Right lobe of liver (tissue), 6 donors: ENCODE data around the gene CABP7. TPM values are rescaled to one million over a fixed set of nuclear protein-coding genes. Genes with fewer than 3 reads are reported as not detected.

Source experiments
- ATAC-seq, 4 donors: fragments of 200-7000 bp; cut with Tn5 transposase; one replicate each; pipeline ENCODE4 v1.9.1; 2020; ENCODE audit warnings: mild to moderate bottlenecking in 4 of 4, moderate library complexity in 4 of 4
- DNase-seq, 3 donors: peaks; one replicate each; pipeline ENCODE4 v3.0.0-alpha.2; 2020
- H3K27ac ChIP-seq, 3 donors: fragments of 200-600 bp; one replicate each; pipeline ENCODE4 v1.8.0; 2022
- H3K27me3 ChIP-seq, 2 donors: fragments of 200-600 bp; one replicate each; pipeline ENCODE4 v1.8.0; 2022
- H3K36me3 ChIP-seq, 4 donors: fragments of 200-600 bp; sonication (generic) in 1 of 4; one replicate each; pipeline versions ENCODE4 v1.5.1 to v1.8.0; 2017 to 2022; ENCODE audit warnings: control low read depth in 1 of 4
- H3K4me1 ChIP-seq, 4 donors: fragments of 200-600 bp; sonication (generic) in 1 of 4; one replicate each; pipeline versions ENCODE4 v1.5.1 to v1.8.0; 2017 to 2022; ENCODE audit warnings: control low read depth in 1 of 4
- H3K4me3 ChIP-seq, 3 donors: fragments of 200-600 bp; one replicate each; pipeline ENCODE4 v1.8.0; 2022
- H3K9me3 ChIP-seq, 4 donors: fragments of 200-600 bp; sonication (generic) in 1 of 4; one replicate each; pipeline versions ENCODE4 v1.5.1 to v1.8.0; 2017 to 2022; ENCODE audit warnings: control low read depth in 1 of 4
- POLR2A ChIP-seq: fragments of 450-650 bp; IDR thresholded peaks from one replicate; pipeline ENCODE4 v1.6.1; 2017; ENCODE audit warnings: antibody characterized with exemption, mild to moderate bottlenecking
- WGBS: methylation state at CpG from one replicate; pipeline ENCODE4 v1.1.6; 2018; ENCODE audit warnings: low coverage, low lambda C conversion rate; ENCODE audit not compliant: insufficient coverage; ENCODE audit errors: missing lambda C conversion rate; 5-methylcytosine and 5-hydroxymethylcytosine counted together
- intact Hi-C, 2 donors: fragments of 100-400 bp; cut with DNase I; formaldehyde crosslinking; loops; one replicate each; pipeline versions ENCODE4 v1.11.2 to v1.14.1; 2022
- total RNA-seq, 6 experiments: library from RNA; depleted of rRNA in 2 of 6; stranded (reverse); fragments of >200 nt in 2 of 6; fragmentation: NEBNext Ultra II Directional in 3 of 6; extraction: Animal tissue kit (Norgen Biotek cat#: 25700) in 3 of 6; gene quantifications; one replicate each; pipeline versions ENCODE4 v1.1.0 to v1.2.4, GENCODE V29; 2016 to 2023
- TF ChIP-seq, protein P1 (sequence below), 4 donors: fragments of 200-600 bp in 3 of 4; fragments of 450-650 bp in 1 of 4; IDR thresholded peaks; one replicate each; pipeline versions ENCODE4 v1.5.1 to v1.8.0; 2016 to 2022; ENCODE audit warnings: antibody characterized with exemption in 4 of 4, mild to moderate bottlenecking in 2 of 4
- donor health status: DM: no; HTN: yes; CAD: no.
- donor health status: DM: no; HTN: no; CAD: no.
- donor health status: DM: no; HTN: no; CAD: no.
- donor health status: DM: no; HTN: yes; CAD: no.
- donor health status: DM: no; HTN: yes; CAD: no.

Gene CABP7
- total RNA-seq, 6 experiments from 2014 or later, result not detected

- intact Hi-C loops, result no loop called here
- 60% methylated on average over 9 of the region's 19 CpGs for WGBS
- Histone ChIP-seq H3K4me3 (no peak overlapping the region), H3K9me3 (no peaks in the 10 kb centered on the region), H3K27me3 (no peaks in the 10 kb centered on the region), H3K36me3 (no peaks in the 10 kb centered on the region), H3K4me1 (no peaks in the 10 kb centered on the region), H3K27ac (no peak overlapping the region)
- TF ChIP-seq POLR2A, result no peak
- TF ChIP-seq, protein P1, sequence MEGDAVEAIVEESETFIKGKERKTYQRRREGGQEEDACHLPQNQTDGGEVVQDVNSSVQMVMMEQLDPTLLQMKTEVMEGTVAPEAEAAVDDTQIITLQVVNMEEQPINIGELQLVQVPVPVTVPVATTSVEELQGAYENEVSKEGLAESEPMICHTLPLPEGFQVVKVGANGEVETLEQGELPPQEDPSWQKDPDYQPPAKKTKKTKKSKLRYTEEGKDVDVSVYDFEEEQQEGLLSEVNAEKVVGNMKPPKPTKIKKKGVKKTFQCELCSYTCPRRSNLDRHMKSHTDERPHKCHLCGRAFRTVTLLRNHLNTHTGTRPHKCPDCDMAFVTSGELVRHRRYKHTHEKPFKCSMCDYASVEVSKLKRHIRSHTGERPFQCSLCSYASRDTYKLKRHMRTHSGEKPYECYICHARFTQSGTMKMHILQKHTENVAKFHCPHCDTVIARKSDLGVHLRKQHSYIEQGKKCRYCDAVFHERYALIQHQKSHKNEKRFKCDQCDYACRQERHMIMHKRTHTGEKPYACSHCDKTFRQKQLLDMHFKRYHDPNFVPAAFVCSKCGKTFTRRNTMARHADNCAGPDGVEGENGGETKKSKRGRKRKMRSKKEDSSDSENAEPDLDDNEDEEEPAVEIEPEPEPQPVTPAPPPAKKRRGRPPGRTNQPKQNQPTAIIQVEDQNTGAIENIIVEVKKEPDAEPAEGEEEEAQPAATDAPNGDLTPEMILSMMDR (IDR thresholded peaks at IDR 0.05), result no peak
- DNase-seq (no peak), ATAC-seq (no peak)
Observed at GRCh38 chr22:29700206-29700899, 19.4 kb upstream of the CABP7 start.

GRCh38 chr22:29700900-29701154 lies 19.0 kb upstream of the CABP7 start:
- Histone ChIP-seq H3K27me3 (no peaks in the 10 kb centered on the region), H3K36me3 (no peaks in the 10 kb centered on the region), H3K9me3 (no peaks in the 10 kb centered on the region), H3K4me3 (no peak overlapping the region), H3K4me1 (no peaks in the 10 kb centered on the region), H3K27ac (no peak overlapping the region)
- ATAC-seq, result no peak
- no peak for TF ChIP-seq POLR2A
- whole genome bisulfite sequencing, result 46% methylated on average over 9 of the region's 9 CpGs
- no peak for DNase-seq
- intact Hi-C loops, result no loop called here

GRCh38 chr22:29701155-29701999 lies 18.4 kb upstream of the CABP7 start:
- intact Hi-C loops, result no loop called here
- no peak overlapping the region for H3K4me3 ChIP-seq
- no peaks in the 10 kb centered on the region for H3K9me3 ChIP-seq
- TF ChIP-seq, protein P1 (IDR thresholded peaks at IDR 0.05), result peak in 1 of 4 donors; percentile 8
- no peak for TF ChIP-seq POLR2A
- H3K27ac ChIP-seq, result no peak overlapping the region
- no peaks in the 10 kb centered on the region for H3K27me3 ChIP-seq
- no peaks in the 10 kb centered on the region for H3K36me3 ChIP-seq
- DNase-seq, result no peak
- WGBS, result 16% methylated on average over 11 of the region's 14 CpGs
- peak; percentile 32 to 54 (median 46) for ATAC-seq
- no peaks in the 10 kb centered on the region for H3K4me1 ChIP-seq

DNA sequence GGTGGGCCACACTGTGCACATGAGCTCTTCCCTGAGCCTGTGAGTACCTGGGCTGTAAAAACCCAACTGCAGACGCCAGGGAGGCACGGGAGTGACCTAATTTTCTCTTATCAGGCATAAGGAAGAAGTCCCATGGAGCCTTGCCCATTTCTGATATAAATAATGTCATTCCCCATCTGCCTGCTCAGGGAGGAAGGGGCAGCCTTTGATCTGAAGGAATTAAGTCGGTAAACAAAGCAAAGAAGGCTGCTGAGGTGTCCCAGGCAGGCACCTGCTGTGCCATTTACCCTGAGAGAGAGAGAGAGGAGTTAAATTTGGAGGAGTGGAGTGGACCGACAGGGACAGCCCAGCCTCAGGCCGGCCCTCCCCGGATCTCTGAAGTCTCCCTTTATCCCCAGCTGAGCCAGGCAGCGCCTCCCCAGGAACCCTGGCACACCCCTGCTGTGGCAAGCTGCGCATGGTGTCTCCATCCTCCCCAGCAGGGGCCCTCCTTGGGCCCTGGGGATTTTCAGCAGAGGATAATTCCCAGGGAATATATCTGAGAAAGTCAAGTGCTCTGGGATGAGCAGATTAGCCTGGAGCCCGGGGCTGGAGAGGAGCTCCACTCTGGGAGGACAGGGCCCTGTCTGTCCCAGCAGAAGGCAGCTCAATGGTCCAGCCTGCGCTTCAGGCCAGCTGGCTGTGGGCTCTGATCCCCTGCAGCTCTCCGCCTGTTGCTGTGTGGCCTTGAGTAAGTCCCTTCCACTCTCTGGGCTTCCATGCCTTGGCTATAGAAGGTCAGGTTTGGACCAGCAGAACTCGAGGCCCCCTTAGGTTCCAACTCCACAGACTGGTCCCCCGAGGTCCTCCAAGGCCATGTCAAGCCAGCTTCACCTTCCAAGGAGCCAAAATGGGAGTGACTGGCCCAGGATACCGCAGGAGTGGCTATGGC lies 17.5 kb upstream of the CABP7 start:
- ATAC-seq, result peak in 1 of 4 donors; percentile 18
- intact Hi-C loops, result no loop called here
- no peaks in the 10 kb centered on the region for H3K36me3 ChIP-seq
- H3K4me3 ChIP-seq, result no peak overlapping the region
- TF ChIP-seq POLR2A, result no peak
- TF ChIP-seq, protein P1 (IDR thresholded peaks at IDR 0.05), result no peak
- WGBS, result 39% methylated on average over 6 of the region's 14 CpGs
- H3K9me3 ChIP-seq, result no peaks in the 10 kb centered on the region
- H3K27ac ChIP-seq, result no peak overlapping the region
- no peaks in the 10 kb centered on the region for H3K27me3 ChIP-seq
- DNase-seq, result no peak
- no peaks in the 10 kb centered on the region for H3K4me1 ChIP-seq
